C4-2B (cell line): ENCODE data around the gene LRRC3C.

Experiments
- ZFX ChIP-seq: fragments of 450-650 bp; IDR thresholded peaks from 2 replicates; pipeline ENCODE4 v1.6.1; 2017
- TF ChIP-seq, protein P1 (sequence below): fragments of 450-650 bp; conservative IDR thresholded peaks from 2 replicates; pipeline ENCODE4 v1.5.1; 2017; ENCODE audit warnings: mild to moderate bottlenecking

DNA sequence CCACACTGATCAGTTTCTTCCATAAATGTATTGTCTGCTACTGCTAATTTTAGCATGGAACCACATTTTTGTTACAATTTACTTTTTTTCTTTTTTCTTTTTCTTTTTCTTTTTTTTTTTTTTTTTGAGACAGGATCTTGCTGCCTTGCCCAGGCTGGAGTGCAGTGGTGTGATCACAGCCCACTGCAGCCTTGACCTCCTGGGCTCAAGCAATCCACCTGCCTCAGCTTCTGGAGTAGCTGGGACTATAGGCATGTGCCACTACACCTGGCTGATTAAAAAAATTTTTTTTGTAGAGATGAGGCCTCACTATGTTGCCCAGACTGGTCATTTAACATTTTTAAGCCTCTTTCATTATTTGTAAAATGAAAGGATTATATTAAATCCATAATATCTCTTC, 40.5 kb upstream of the LRRC3C start:
- TF ChIP-seq ZFX, result no peak
- TF ChIP-seq, protein P1, sequence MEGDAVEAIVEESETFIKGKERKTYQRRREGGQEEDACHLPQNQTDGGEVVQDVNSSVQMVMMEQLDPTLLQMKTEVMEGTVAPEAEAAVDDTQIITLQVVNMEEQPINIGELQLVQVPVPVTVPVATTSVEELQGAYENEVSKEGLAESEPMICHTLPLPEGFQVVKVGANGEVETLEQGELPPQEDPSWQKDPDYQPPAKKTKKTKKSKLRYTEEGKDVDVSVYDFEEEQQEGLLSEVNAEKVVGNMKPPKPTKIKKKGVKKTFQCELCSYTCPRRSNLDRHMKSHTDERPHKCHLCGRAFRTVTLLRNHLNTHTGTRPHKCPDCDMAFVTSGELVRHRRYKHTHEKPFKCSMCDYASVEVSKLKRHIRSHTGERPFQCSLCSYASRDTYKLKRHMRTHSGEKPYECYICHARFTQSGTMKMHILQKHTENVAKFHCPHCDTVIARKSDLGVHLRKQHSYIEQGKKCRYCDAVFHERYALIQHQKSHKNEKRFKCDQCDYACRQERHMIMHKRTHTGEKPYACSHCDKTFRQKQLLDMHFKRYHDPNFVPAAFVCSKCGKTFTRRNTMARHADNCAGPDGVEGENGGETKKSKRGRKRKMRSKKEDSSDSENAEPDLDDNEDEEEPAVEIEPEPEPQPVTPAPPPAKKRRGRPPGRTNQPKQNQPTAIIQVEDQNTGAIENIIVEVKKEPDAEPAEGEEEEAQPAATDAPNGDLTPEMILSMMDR, result no peak
